Measurements from ENCODE around the gene LRFN2.

- TF ChIP-seq EZH2phosphoT487 (IDR thresholded peaks at IDR 0.05; ENCODE audit: unreplicated experiment) (no peak), JUNB (IDR thresholded peaks at IDR 0.05; ENCODE audit: unreplicated experiment) (no peak), POLR2AphosphoS5 (IDR thresholded peaks at IDR 0.05; ENCODE audit: low read depth) (no peak), EZH2 (IDR thresholded peaks at IDR 0.05; ENCODE audit: low read depth, unreplicated experiment) (no peak), NANOG (IDR thresholded peaks at IDR 0.05; ENCODE audit: borderline replicate concordance) (no peak)
- TF ChIP-seq, protein P1, sequence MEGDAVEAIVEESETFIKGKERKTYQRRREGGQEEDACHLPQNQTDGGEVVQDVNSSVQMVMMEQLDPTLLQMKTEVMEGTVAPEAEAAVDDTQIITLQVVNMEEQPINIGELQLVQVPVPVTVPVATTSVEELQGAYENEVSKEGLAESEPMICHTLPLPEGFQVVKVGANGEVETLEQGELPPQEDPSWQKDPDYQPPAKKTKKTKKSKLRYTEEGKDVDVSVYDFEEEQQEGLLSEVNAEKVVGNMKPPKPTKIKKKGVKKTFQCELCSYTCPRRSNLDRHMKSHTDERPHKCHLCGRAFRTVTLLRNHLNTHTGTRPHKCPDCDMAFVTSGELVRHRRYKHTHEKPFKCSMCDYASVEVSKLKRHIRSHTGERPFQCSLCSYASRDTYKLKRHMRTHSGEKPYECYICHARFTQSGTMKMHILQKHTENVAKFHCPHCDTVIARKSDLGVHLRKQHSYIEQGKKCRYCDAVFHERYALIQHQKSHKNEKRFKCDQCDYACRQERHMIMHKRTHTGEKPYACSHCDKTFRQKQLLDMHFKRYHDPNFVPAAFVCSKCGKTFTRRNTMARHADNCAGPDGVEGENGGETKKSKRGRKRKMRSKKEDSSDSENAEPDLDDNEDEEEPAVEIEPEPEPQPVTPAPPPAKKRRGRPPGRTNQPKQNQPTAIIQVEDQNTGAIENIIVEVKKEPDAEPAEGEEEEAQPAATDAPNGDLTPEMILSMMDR (conservative IDR thresholded peaks at IDR 0.05; ENCODE audit: low read depth in 2 of 2) = no peak
Measured at GRCh38 chr6:40444811-40445210, 142.4 kb downstream of the LRFN2 start.

All from GM23338 (cell line).